Uterus (tissue), 2 donors: ENCODE data around the gene DLST.

ENCODE experiments used
- CTCF ChIP-seq, 4 experiments: fragments of 200-600 bp in 2 of 4; fragments of 450-650 bp in 2 of 4; sonication (generic) in 2 of 4; IDR thresholded peaks; one replicate each; pipeline ENCODE4 v1.5.1; 2016 to 2019; ENCODE audit warnings: antibody characterized with exemption in 4 of 4, mild to moderate bottlenecking in 2 of 4, moderate library complexity in 1 of 4
- POLR2A ChIP-seq, 2 donors: fragments of 450-650 bp; IDR thresholded peaks; one replicate each; pipeline ENCODE4 v1.6.1; 2016; ENCODE audit warnings: antibody characterized with exemption in 2 of 2, mild to moderate bottlenecking in 1 of 2, moderate library complexity in 1 of 2

GRCh38 chr14:74949859-74950573, 68.3 kb downstream of the DLST start:
- TF ChIP-seq CTCF (IDR thresholded peaks at IDR 0.05) (no peak), POLR2A (IDR thresholded peaks at IDR 0.05) (no peak)
